Brain pericyte (primary cell): ENCODE measurements around the gene DDX52.
"Not testable (repeated sequence)": the region's sequence is repeated elsewhere in the genome, so short reads cannot be mapped to it uniquely, and the experiment has no call there.

ENCODE experiments used
- DNase-seq: peaks from one replicate; pipeline ENCODE4 v3.0.0-alpha.2; 2012; ENCODE audit warnings: low read depth, low spot score

The DDX52 gene

GRCh38 chr17:37651849-37652248 lies 8.6 kb upstream of the DDX52 start:
- no peak for DNase-seq

- DNase-seq = no peak
Observed at GRCh38 chr17:37650419-37651003, 7.3 kb upstream of the DDX52 start.

GRCh38 chr17:37648555-37648954 lies 5.3 kb upstream of the DDX52 start:
- no peak for DNase-seq

- DNase-seq = no peak
Observed at GRCh38 chr17:37647856-37648255, 4.6 kb upstream of the DDX52 start.

- DNase-seq = no peak
Observed at GRCh38 chr17:37643869-37644268, 623 bp upstream of the DDX52 start.

GRCh38 chr17:37642681-37643080 lies 565 bp downstream of the DDX52 start:
- DNase-seq = no peak

GRCh38 chr17:37640015-37640414 lies 3.2 kb downstream of the DDX52 start:
- DNase-seq = no peak

- no peak for DNase-seq
Observed at GRCh38 chr17:37637956-37638355, 5.3 kb downstream of the DDX52 start.

GRCh38 chr17:37616430-37616829 lies 26.8 kb downstream of the DDX52 start:
- DNase-seq = not testable (repeated sequence)

- DNase-seq = no peak
Observed at GRCh38 chr17:37614823-37615222, 28.4 kb downstream of the DDX52 start.

GRCh38 chr17:37614391-37614790 lies 28.9 kb downstream of the DDX52 start:
- DNase-seq = no peak

GRCh38 chr17:37610971-37611370 lies 32.3 kb downstream of the DDX52 start:
- DNase-seq = no peak

- DNase-seq = not testable (repeated sequence)
Observed at GRCh38 chr17:37610041-37610420, 33.2 kb downstream of the DDX52 start.

- peak; percentile 84 for DNase-seq
Observed at GRCh38 chr17:37609170-37610040, 33.8 kb downstream of the DDX52 start, which contains the start of gene SYNRG. Gene SYNRG, minus strand, starts transcription at chr17:37609418. Its CDS starts 63 bp downstream, at chr17:37609355.

GRCh38 chr17:37608351-37609169 lies 34.7 kb downstream of the DDX52 start:
- no peak for DNase-seq

- no peak for DNase-seq
Observed at GRCh38 chr17:37607637-37608331, 35.5 kb downstream of the DDX52 start.

GRCh38 chr17:37605813-37606505 lies 37.3 kb downstream of the DDX52 start:
- DNase-seq = no peak

- DNase-seq = no peak
Observed at GRCh38 chr17:37605081-37605480, 38.2 kb downstream of the DDX52 start.

- DNase-seq = no peak
Observed at GRCh38 chr17:37604556-37604955, 38.7 kb downstream of the DDX52 start.

- DNase-seq = no peak
Observed at GRCh38 chr17:37598145-37598544, 45.1 kb downstream of the DDX52 start.

GRCh38 chr17:37592291-37592690 lies 51.0 kb downstream of the DDX52 start:
- no peak for DNase-seq
